Measurements from ENCODE around the gene SELENOK.

GRCh38 chr3:53890726-53891475 lies 758 bp downstream of the SELENOK start:
- TF ChIP-seq CTCF (IDR thresholded peaks at IDR 0.05 in 8 of 11, conservative IDR thresholded peaks at IDR 0.05 in 3 of 11) (no peak), POLR2A (IDR thresholded peaks at IDR 0.05) (no peak)
